Osteoblast (primary cell): ENCODE results near the gene ST6GALNAC3. TPM values are rescaled to one million over a fixed set of nuclear protein-coding genes. Genes with fewer than 3 reads are reported as not detected.

ENCODE experiments used
- DNase-seq: peaks from one replicate; pipeline ENCODE4 v3.0.0; 2011; ENCODE audit warnings: low spot score, mixed read lengths; ENCODE audit not compliant: insufficient read length; ENCODE audit errors: missing footprints
- H2AFZ ChIP-seq: 2 replicates; pipeline ENCODE4 v1.6.0; 2011; ENCODE audit warnings: mild to moderate bottlenecking, low read length
- H3K27ac ChIP-seq: 2 replicates; pipeline ENCODE4 v1.5.1; 2011; ENCODE audit warnings: mild to moderate bottlenecking, low read depth, low read length, moderate library complexity
- H3K27me3 ChIP-seq: 2 replicates; pipeline ENCODE4 v1.6.0; 2012; ENCODE audit warnings: mild to moderate bottlenecking, control low read depth, inconsistent platforms, low read length, moderate library complexity; ENCODE audit not compliant: insufficient read depth
- H3K36me3 ChIP-seq: 2 replicates; pipeline ENCODE4 v1.5.1; 2011; ENCODE audit warnings: mild to moderate bottlenecking, low read length, control low read depth, moderate library complexity; ENCODE audit not compliant: insufficient read depth
- H3K4me1 ChIP-seq: 2 replicates; pipeline ENCODE4 v1.5.1; 2011; ENCODE audit warnings: mild to moderate bottlenecking, low read length, control low read depth, moderate library complexity; ENCODE audit not compliant: insufficient read depth
- H3K4me2 ChIP-seq: 2 replicates; pipeline ENCODE4 v1.6.0; 2011; ENCODE audit warnings: mild to moderate bottlenecking, low read length; ENCODE audit not compliant: insufficient read depth
- H3K4me3 ChIP-seq: fragments of 200-600 bp; sonication (generic); 3 replicates; pipeline ENCODE4 v1.5.1; 2012; ENCODE audit warnings: mild to moderate bottlenecking, low read length, inconsistent platforms; ENCODE audit not compliant: insufficient read depth
- H3K79me2 ChIP-seq: 2 replicates; pipeline ENCODE4 v1.6.0; 2012; ENCODE audit warnings: mild to moderate bottlenecking, low read length, control low read depth, inconsistent platforms; ENCODE audit not compliant: insufficient read depth
- H3K9me3 ChIP-seq: 2 replicates; pipeline ENCODE4 v1.5.1; 2011; ENCODE audit warnings: low read depth, low read length, control low read depth
- H4K20me1 ChIP-seq: 2 replicates; pipeline ENCODE4 v1.6.0; 2012; ENCODE audit warnings: mild to moderate bottlenecking, low read length, control low read depth; ENCODE audit not compliant: insufficient read depth
- CTCF ChIP-seq: IDR thresholded peaks from 2 replicates; pipeline ENCODE4 v1.5.1; 2011; ENCODE audit warnings: mild to moderate bottlenecking, low read depth, low read length, moderate library complexity; ENCODE audit errors: extremely low read depth
- total RNA-seq: library from RNA; depleted of rRNA; stranded (reverse); fragments of >200 nt; gene quantifications from 2 replicates; pipeline ENCODE4 v1.2.3, GENCODE V29; 2012

Gene ST6GALNAC3
- total RNA-seq, 1 donor, result not detected

- no peak for TF ChIP-seq CTCF
- no peak overlapping the region for H3K4me3 ChIP-seq
- H2AFZ ChIP-seq, result no peak overlapping the region
- no peak overlapping the region for H3K4me2 ChIP-seq
- H3K4me1 ChIP-seq, result no peaks in the 10 kb centered on the region
- H3K27me3 ChIP-seq, result no peaks in the 10 kb centered on the region
- H3K36me3 ChIP-seq, result no peaks in the 10 kb centered on the region
- H3K27ac ChIP-seq, result no peak overlapping the region
- H3K9me3 ChIP-seq, result peaks cover 2% of the 10 kb centered on the region
- no peaks in the 10 kb centered on the region for H3K79me2 ChIP-seq
- H4K20me1 ChIP-seq, result no peaks in the 10 kb centered on the region
- no peak for DNase-seq
These were observed 548.4 kb downstream of the ST6GALNAC3 start for GRCh38 chr1:76622774-76623528.

GRCh38 chr1:76625886-76626678 lies 551.5 kb downstream of the ST6GALNAC3 start:
- no peak for DNase-seq

GRCh38 chr1:76627498-76627897 lies 553.0 kb downstream of the ST6GALNAC3 start:
- Histone ChIP-seq H2AFZ (no peak overlapping the region), H3K4me3 (no peak overlapping the region), H3K79me2 (no peaks in the 10 kb centered on the region), H3K9me3 (peaks cover 2% of the 10 kb centered on the region), H4K20me1 (no peaks in the 10 kb centered on the region), H3K27ac (no peak overlapping the region), H3K4me1 (no peaks in the 10 kb centered on the region), H3K36me3 (no peaks in the 10 kb centered on the region), H3K27me3 (no peaks in the 10 kb centered on the region), H3K4me2 (no peak overlapping the region)
- TF ChIP-seq CTCF, result no peak
- DNase-seq, result no peak

More at GRCh38 chr1:76625886-76626678, 551.5 kb downstream of the ST6GALNAC3 start:
- TF ChIP-seq CTCF, result no peak
- H4K20me1 ChIP-seq, result no peaks in the 10 kb centered on the region
- H2AFZ ChIP-seq, result no peak overlapping the region
- H3K79me2 ChIP-seq, result no peaks in the 10 kb centered on the region
- no peaks in the 10 kb centered on the region for H3K27me3 ChIP-seq
- H3K4me2 ChIP-seq, result no peak overlapping the region
- no peak overlapping the region for H3K4me3 ChIP-seq
- H3K27ac ChIP-seq, result no peak overlapping the region
- H3K4me1 ChIP-seq, result no peaks in the 10 kb centered on the region
- H3K9me3 ChIP-seq, result peaks cover 2% of the 10 kb centered on the region
- no peaks in the 10 kb centered on the region for H3K36me3 ChIP-seq

- H4K20me1 ChIP-seq, result no peaks in the 10 kb centered on the region
- no peaks in the 10 kb centered on the region for H3K79me2 ChIP-seq
- H3K4me2 ChIP-seq, result no peak overlapping the region
- H3K9me3 ChIP-seq, result peaks cover 2% of the 10 kb centered on the region
- no peak overlapping the region for H2AFZ ChIP-seq
- no peak for DNase-seq
- H3K27me3 ChIP-seq, result no peaks in the 10 kb centered on the region
- H3K4me3 ChIP-seq, result no peak overlapping the region
- no peaks in the 10 kb centered on the region for H3K36me3 ChIP-seq
- H3K27ac ChIP-seq, result no peak overlapping the region
- no peaks in the 10 kb centered on the region for H3K4me1 ChIP-seq
- TF ChIP-seq CTCF, result no peak
These were observed 553.4 kb downstream of the ST6GALNAC3 start for GRCh38 chr1:76627901-76628300.
